HG03520 (cell line): ENCODE data around the gene ATAD3B.
"Not testable (repeated sequence)": the region's sequence is repeated elsewhere in the genome, so short reads cannot be mapped to it uniquely, and the experiment has no call there.

ENCODE experiments used
- ATAC-seq: cut with Tn5 transposase; IDR thresholded peaks from one replicate; pipeline ENCODE4 v1.9.1; 2021; ENCODE audit warnings: mild to moderate bottlenecking, moderate library complexity; ENCODE audit not compliant: unreplicated experiment

Gene ATAD3B

GRCh38 chr1:1471389-1472052, at the start of gene ATAD3B:
ATAD3B (plus strand) TSS chr1:1471765; CDS start chr1:1471885, 120 bp downstream.
- ATAC-seq, result peak; percentile 85

- ATAC-seq, result no peak
Observed at GRCh38 chr1:1421907-1422464, 49.6 kb upstream of the ATAD3B start.

GRCh38 chr1:1422465-1423244, 48.9 kb upstream of the ATAD3B start:
- no peak for ATAC-seq

GRCh38 chr1:1423245-1423597, 48.3 kb upstream of the ATAD3B start:
- ATAC-seq, result no peak

DNA sequence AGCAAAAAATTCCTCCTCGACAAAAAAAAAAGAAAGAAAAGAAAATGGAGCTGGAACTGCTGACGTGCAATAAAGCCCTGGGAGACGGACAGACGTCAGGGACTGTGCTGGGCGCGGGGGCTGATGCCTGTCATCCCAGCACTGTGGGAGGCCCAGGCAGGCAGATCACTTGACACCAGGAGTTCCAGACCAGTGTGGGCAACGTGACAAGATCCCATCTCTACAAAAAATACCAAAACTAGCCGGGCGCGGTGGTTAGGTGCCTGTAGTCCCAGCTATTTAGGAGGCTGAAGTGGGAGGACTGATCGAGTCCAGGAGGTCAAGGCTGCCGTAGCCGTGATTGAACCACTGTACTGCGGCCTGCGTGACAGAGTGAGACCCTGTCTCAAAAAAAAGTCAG, 46.9 kb upstream of the ATAD3B start:
- no peak for ATAC-seq

GRCh38 chr1:1425426-1425752, 46.2 kb upstream of the ATAD3B start:
- ATAC-seq, result no peak

DNA sequence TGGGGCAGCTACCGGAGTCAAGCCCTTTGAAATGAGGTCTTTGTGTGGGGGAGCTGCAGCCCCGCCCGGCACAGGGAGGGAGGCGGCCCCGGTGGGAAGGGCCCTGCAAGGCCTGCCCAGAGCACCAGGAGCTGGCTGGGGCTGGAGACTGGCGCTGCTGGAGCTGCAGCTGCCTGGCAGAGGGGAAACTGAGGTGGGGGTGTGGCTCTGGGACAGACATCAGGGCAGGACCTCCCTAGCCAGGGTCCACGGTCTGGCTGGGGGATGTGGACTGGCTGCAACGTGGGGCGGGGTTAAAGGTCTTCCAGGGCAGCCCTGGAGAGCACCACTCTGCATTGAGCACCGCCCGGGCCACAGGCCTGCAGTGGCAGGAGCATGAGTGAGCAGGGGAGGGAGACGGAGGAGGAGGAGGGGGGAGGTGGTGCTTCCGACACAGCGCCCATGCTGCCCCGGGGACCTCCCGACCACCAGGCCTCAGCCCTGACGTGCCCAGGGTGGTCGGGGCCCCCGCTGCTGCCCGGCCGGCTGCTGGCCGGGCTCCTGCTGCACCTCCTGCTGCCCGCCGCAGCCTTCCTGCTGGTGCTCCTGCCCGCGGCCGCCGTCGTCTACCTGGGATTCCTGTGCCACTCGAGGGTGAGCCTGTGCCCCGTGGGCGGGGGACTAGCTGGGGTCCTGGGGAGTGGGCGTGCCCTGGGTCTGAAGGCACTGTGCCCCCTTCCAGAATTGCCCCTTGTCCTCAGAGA, 45.6 kb upstream of the ATAD3B start:
- no peak for ATAC-seq

- no peak for ATAC-seq
Observed at GRCh38 chr1:1426496-1427105, 45.0 kb upstream of the ATAD3B start.

DNA sequence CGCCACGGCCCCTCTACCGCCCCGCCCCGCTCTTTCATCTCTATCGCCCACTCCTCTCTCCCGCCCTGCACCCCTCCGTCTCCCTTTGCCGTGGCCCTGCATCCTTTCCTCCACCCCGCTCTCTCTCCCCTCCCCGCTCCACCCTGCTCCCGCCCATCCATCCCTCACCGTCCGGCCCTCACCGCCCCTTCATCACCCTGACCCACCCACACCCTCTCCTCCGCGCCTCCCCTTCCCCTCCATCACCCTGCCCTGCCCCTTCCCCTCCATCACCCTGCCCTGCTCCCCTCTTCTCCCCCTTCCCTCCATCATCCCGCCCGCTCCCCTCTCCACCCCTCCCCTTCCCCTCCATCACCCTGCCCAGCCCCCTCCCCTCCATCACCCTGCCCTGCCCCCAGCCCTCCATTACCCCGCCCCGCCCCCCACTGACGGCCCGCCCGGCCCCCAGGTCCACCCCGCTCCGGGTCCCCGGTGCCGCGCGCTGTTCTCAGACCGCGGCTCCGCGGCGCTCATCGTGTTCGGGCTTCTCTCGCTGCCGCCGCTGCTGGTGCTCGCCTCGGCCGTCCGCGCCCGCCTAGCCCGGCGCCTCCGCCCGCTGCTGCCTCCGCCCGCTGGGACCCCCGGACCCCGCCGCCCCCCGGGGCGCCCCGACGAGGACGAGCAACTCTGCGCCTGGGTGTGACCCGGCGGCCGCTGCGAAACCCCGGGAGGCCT, 44.3 kb upstream of the ATAD3B start:
- ATAC-seq, result no peak

DNA sequence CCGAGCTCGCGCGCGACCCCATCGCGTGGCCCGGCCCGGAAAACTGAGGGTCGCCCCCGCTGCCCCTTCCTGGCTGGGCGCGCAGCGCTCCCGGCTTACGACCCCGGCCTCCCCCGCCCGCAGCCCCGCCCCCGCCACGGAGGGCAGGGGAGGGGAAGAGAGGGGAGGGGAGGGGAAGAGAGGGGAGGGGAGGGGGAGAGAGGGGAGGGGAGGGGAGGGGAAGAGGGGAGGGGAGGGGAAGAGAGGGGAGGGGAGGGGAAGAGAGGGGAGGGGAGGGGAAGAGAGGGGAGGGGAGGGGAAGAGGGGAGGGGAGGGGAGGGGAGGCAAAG, 43.8 kb upstream of the ATAD3B start:
- ATAC-seq, result no peak

DNA sequence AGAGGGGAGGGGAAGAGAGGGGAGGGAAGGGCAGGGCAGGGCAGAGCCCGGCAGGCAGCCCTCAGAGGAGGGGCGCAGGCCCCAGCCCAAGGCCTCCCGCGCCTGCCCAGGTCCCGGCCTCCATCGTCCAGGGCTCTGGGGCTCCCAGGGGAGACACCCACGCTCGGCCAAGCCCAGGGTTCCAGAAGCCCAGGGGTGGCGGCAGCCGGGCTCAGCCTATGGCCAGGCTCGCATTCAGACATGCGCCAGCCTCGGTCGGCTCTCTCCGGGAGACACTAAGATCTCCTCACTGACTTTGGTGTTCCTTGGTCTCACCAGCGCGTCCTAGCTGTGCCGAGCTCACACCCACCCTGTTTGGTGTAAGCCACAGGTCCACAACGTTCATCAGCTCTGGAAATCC, 43.4 kb upstream of the ATAD3B start:
- ATAC-seq, result no peak

DNA sequence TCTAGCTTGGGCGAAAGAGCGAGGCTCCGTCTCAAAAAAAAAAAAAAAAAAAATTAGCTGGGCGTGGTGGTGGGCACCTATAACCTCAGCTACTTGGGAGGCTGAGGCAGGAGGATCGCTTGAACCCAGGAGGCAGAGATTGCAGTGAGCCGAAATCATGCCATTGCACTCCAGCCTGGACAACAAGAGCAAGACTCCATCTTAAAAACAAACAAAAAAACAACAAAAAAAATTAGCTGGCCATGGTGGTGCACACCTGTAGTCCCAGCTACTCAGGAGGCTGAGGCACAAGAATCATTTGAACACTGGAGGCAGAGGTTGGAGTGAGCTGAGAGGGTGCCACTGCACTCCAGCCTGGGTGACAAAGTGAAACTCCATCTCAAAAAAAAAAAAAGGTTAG, 42.6 kb upstream of the ATAD3B start:
- ATAC-seq, result not testable (repeated sequence)

DNA sequence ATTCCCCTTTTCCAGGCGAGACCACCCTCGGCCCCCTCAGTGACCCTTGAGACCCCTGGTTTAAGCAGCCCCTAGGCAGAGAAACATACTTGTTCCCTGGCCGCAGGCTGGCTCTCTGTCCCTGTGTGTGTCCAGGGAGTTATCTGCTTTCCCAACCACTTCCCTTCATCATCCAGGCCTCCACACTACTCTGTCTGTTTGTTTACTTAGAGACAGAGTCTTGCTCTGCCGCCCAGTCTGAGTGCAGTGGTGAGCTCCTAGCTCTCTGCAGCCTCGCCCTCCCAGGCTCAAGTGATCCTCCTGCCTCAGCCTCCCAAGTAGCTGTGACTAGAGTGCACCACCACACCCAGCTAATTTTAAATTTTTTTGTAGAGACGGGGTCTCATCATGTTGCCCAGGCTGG, 41.9 kb upstream of the ATAD3B start:
- ATAC-seq, result no peak

GRCh38 chr1:1430114-1430982, 41.2 kb upstream of the ATAD3B start:
- no peak for ATAC-seq

DNA sequence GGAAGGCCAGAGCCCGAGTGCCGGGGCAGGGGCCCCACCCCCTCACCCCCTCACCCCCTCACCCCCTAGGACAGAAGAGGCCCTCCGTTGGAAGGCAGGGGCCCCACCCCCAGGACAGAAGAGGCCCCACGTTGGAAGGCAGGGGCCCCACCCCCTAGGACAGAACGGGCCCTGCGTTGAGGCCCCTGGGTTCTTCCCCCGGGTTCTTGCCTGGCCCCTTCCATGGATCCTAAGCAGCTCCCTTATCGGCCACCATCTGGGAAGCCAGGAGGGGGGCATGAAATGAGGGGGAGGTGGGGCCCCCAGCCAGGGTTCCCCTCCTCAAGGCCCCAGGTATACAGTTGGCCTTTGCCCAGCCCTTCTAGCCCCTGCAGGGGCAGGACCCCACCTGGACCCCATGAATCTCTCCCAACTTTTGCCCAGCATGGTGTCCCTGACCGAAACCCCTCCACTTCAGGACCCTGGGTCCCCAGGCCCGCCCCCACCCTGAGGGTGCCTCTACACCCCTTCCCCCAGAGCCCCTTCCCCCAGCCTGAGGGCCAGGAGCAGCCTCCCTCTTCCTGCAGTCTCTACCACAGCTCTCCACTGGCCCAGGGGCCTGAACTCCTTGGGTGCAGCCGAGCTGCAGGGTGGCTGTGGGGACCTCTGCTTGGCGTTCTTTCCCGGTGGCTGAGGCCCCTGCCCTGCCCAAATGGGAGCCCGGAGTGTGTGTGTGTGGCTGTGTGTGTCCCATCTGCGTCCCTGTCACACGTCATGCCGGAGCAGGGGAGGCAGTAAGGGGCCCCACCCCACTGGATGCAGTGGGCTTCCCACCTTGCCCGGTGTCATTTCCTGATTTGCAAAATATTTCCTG, 40.3 kb upstream of the ATAD3B start:
- no peak for ATAC-seq

DNA sequence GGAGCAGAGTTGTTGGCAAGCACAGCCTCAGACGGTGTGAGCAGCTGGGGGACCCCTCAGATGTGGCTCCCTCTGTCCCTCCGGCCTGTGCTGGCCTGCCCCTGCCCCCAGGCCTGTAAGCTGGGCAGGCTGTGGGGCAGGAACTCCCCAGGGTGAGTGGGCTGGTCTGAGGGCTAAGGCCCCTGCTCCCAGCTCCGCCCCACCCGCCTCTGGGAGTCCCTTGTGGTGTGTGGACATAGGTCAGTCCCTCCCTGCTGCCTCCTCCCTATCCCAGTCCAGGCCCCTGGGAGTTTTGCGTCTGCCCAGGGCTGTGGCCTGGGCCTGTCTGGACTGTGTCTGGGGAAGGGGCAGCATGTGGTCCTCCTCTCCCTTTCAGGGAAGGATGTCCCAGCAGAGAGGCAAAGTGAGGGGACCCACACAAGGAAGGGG, 39.7 kb upstream of the ATAD3B start:
- ATAC-seq, result no peak

GRCh38 chr1:1432274-1432950, 39.2 kb upstream of the ATAD3B start:
- ATAC-seq, result no peak
